Inflammatory macrophage treated with lipopolysaccharide for 4 hours (primary cell): ENCODE data around the gene NFU1.
"Not testable (repeated sequence)": the region's sequence is repeated elsewhere in the genome, so short reads cannot be mapped to it uniquely, and the experiment has no call there.

ENCODE experiments used
- DNase-seq: peaks from one replicate; pipeline ENCODE4 v3.0.0-alpha.2; 2020

The NFU1 gene

GRCh38 chr2:69386360-69386759 is 50.9 kb downstream of the NFU1 start:
- no peak for DNase-seq

- DNase-seq: peak; percentile 24
These were observed 51.6 kb downstream of the NFU1 start for GRCh38 chr2:69385443-69386151.

GRCh38 chr2:69384618-69385081 is 52.6 kb downstream of the NFU1 start:
- DNase-seq: no peak

- DNase-seq: no peak
These were observed 53.9 kb downstream of the NFU1 start for GRCh38 chr2:69383176-69383812.

- DNase-seq: no peak
These were observed 54.7 kb downstream of the NFU1 start for GRCh38 chr2:69382547-69382946.

- DNase-seq: peak; percentile 6
These were observed 55.9 kb downstream of the NFU1 start for GRCh38 chr2:69381337-69381737.

- no peak for DNase-seq
These were observed 56.9 kb downstream of the NFU1 start for GRCh38 chr2:69380072-69380917.

- DNase-seq: no peak
These were observed 60.8 kb downstream of the NFU1 start for GRCh38 chr2:69376403-69376802.

GRCh38 chr2:69375494-69376353 is 61.5 kb downstream of the NFU1 start:
- peak; percentile 44 for DNase-seq

GRCh38 chr2:69372767-69373166 is 64.5 kb downstream of the NFU1 start:
- DNase-seq: no peak

GRCh38 chr2:69369802-69370201 is 67.4 kb downstream of the NFU1 start:
- no peak for DNase-seq

GRCh38 chr2:69368588-69368987 is 68.6 kb downstream of the NFU1 start:
- no peak for DNase-seq

GRCh38 chr2:69359371-69359770 is 77.9 kb downstream of the NFU1 start:
- no peak for DNase-seq

GRCh38 chr2:69358914-69359313 is 78.3 kb downstream of the NFU1 start:
- no peak for DNase-seq

GRCh38 chr2:69356471-69356870 is 80.8 kb downstream of the NFU1 start:
- no peak for DNase-seq

- not testable (repeated sequence) for DNase-seq
These were observed 82.3 kb downstream of the NFU1 start for GRCh38 chr2:69354976-69355375.

GRCh38 chr2:69353360-69353759 is 83.9 kb downstream of the NFU1 start:
- no peak for DNase-seq

- DNase-seq: no peak
These were observed 88.5 kb downstream of the NFU1 start for GRCh38 chr2:69348781-69349180.
